Prostate gland (tissue), 2 donors: ENCODE results near the gene TUBGCP2.

Source experiments
- POLR2A ChIP-seq: fragments of 450-650 bp; IDR thresholded peaks from one replicate; pipeline ENCODE4 v1.6.1; 2016; ENCODE audit warnings: antibody characterized with exemption, mild to moderate bottlenecking
- TF ChIP-seq, protein P1 (sequence below), 4 experiments: fragments of 200-600 bp in 2 of 4; fragments of 450-650 bp in 2 of 4; sonication (generic) in 2 of 4; IDR thresholded peaks; 1 replicate in 3 of 4; 2 replicates in 1 of 4; pipeline ENCODE4 v1.5.1; 2016 to 2019; ENCODE audit warnings: antibody characterized with exemption in 4 of 4, mild to moderate bottlenecking in 2 of 4, moderate library complexity in 2 of 4

GRCh38 chr10:133248334-133248715 is 60.3 kb downstream of the TUBGCP2 start:
- TF ChIP-seq, protein P1, sequence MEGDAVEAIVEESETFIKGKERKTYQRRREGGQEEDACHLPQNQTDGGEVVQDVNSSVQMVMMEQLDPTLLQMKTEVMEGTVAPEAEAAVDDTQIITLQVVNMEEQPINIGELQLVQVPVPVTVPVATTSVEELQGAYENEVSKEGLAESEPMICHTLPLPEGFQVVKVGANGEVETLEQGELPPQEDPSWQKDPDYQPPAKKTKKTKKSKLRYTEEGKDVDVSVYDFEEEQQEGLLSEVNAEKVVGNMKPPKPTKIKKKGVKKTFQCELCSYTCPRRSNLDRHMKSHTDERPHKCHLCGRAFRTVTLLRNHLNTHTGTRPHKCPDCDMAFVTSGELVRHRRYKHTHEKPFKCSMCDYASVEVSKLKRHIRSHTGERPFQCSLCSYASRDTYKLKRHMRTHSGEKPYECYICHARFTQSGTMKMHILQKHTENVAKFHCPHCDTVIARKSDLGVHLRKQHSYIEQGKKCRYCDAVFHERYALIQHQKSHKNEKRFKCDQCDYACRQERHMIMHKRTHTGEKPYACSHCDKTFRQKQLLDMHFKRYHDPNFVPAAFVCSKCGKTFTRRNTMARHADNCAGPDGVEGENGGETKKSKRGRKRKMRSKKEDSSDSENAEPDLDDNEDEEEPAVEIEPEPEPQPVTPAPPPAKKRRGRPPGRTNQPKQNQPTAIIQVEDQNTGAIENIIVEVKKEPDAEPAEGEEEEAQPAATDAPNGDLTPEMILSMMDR (IDR thresholded peaks at IDR 0.05): no peak
- no peak for TF ChIP-seq POLR2A
